Esophagus muscularis mucosa (tissue), 4 donors: ENCODE data around the gene MARK3.

ENCODE experiments used
- EP300 ChIP-seq: sonication (generic); formaldehyde crosslinking; IDR thresholded peaks from one replicate; pipeline ENCODE4 v1.6.1; 2017; ENCODE audit warnings: antibody characterized with exemption
- POLR2A ChIP-seq: fragments of 450-650 bp; IDR thresholded peaks from one replicate; pipeline ENCODE4 v1.6.1; 2017; ENCODE audit warnings: antibody characterized with exemption, moderate library complexity, mild to moderate bottlenecking, low read depth
- TF ChIP-seq, protein P1 (sequence below), 3 experiments: fragments of 200-600 bp in 2 of 3; fragments of 450-650 bp in 1 of 3; sonication (generic) in 2 of 3; IDR thresholded peaks; one replicate each; pipeline ENCODE4 v1.5.1; 2017 to 2019; ENCODE audit warnings: antibody characterized with exemption in 3 of 3, mild to moderate bottlenecking in 2 of 3, moderate library complexity in 1 of 3

DNA sequence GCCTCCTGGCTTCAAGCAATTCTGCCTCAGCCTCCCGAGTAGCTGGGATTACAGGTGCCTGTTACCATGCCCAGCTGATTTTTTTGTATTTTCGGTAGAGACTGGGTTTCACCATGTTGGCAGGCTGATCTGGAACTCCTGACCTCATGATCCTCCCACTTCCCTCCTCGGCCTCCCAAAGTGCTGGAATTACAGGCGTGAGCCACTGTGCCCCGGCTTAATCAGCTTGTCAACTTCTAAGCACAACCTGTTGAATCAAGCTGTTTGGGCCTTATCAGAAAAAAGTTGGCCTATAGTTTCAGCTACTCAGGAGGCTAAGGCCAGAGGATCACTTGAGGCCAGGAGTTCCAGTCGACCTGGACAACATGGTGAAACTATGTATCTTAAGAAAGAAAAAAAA, 7.9 kb downstream of the MARK3 start:
- TF ChIP-seq EP300 (no peak), POLR2A (no peak)
- TF ChIP-seq, protein P1, sequence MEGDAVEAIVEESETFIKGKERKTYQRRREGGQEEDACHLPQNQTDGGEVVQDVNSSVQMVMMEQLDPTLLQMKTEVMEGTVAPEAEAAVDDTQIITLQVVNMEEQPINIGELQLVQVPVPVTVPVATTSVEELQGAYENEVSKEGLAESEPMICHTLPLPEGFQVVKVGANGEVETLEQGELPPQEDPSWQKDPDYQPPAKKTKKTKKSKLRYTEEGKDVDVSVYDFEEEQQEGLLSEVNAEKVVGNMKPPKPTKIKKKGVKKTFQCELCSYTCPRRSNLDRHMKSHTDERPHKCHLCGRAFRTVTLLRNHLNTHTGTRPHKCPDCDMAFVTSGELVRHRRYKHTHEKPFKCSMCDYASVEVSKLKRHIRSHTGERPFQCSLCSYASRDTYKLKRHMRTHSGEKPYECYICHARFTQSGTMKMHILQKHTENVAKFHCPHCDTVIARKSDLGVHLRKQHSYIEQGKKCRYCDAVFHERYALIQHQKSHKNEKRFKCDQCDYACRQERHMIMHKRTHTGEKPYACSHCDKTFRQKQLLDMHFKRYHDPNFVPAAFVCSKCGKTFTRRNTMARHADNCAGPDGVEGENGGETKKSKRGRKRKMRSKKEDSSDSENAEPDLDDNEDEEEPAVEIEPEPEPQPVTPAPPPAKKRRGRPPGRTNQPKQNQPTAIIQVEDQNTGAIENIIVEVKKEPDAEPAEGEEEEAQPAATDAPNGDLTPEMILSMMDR (IDR thresholded peaks at IDR 0.05), result no peak
